H1 (cell line): Measurements from ENCODE around the gene IL18RAP. TPM values are rescaled to one million over a fixed set of nuclear protein-coding genes. Genes with fewer than 3 reads are reported as not detected.

ENCODE experiments used
- CTCF ChIA-PET: fragments of 300-600 bp; sonication (Branson Sonifier 250); formaldehyde crosslinking; loops from one replicate; lab custom pipeline; 2021; ENCODE audit not compliant: partially characterized antibody; lab: Charles Lee
- POLR2A ChIA-PET: fragments of 300-600 bp; sonication (Branson Sonifier 250); formaldehyde crosslinking; loops from one replicate; lab custom pipeline; 2021; ENCODE audit warnings: inconsistent platforms; ENCODE audit not compliant: partially characterized antibody; lab: Charles Lee
- DNase-seq, 2 experiments: peaks; one replicate each; pipeline versions ENCODE4 v3.0.0 to v3.0.0-alpha.2; 2010 to 2022; ENCODE audit warnings: low spot score in 2 of 2, low read depth in 1 of 2, mixed read lengths in 1 of 2
- FAIRE-seq: peaks from 2 replicates; lab custom pipeline; 2011; peaks lifted over from hg19 to GRCh38; lab: Jason Lieb, UNC
- H2AFZ ChIP-seq: 2 replicates; pipeline ENCODE4 v1.8.1; 2012; ENCODE audit warnings: low read length, inconsistent platforms
- H2AK5ac ChIP-seq: 2 replicates; pipeline ENCODE4 v1.6.1; 2013; ENCODE audit warnings: low read depth, low read length
- H2BK120ac ChIP-seq: replicated peaks from 2 replicates; pipeline ENCODE3; 2013; ENCODE audit warnings: low read depth, low read length, inconsistent platforms
- H2BK12ac ChIP-seq: 2 replicates; pipeline ENCODE4 v1.6.1; 2013; ENCODE audit warnings: low read depth, low read length
- H2BK15ac ChIP-seq: 2 replicates; pipeline ENCODE4 v1.6.1; 2013; ENCODE audit warnings: low read length
- H2BK20ac ChIP-seq: 2 replicates; pipeline ENCODE4 v1.6.1; 2013; ENCODE audit warnings: low read length
- H2BK5ac ChIP-seq: 2 replicates; pipeline ENCODE4 v1.6.1; 2013; ENCODE audit warnings: low read depth, low read length
- H3K14ac ChIP-seq: 2 replicates; pipeline ENCODE4 v1.6.1; 2013; ENCODE audit warnings: inconsistent platforms; ENCODE audit not compliant: insufficient read length
- H3K18ac ChIP-seq: 2 replicates; pipeline ENCODE4 v1.6.1; 2013; ENCODE audit warnings: low read length; ENCODE audit errors: extremely low read depth
- H3K23ac ChIP-seq: 2 replicates; pipeline ENCODE4 v1.6.1; 2013; ENCODE audit warnings: inconsistent platforms; ENCODE audit not compliant: insufficient read length
- H3K23me2 ChIP-seq: 2 replicates; pipeline ENCODE4 v1.6.1; 2013; ENCODE audit warnings: low read depth, low read length
- H3K27ac ChIP-seq: 2 replicates; pipeline ENCODE4 v1.6.1; 2011; ENCODE audit warnings: low read depth, low read length, inconsistent platforms
- H3K27me3 ChIP-seq, 4 experiments: replicated peaks in 1 of 4; 1 replicate in 1 of 4; 2 replicates in 3 of 4; pipeline versions ENCODE4 v1.6.1 to v1.8.1; 2011 to 2013; ENCODE audit warnings: low read length in 3 of 4, mild to moderate bottlenecking in 3 of 4, inconsistent platforms in 2 of 4, mixed read lengths in 2 of 4, moderate library complexity in 1 of 4; ENCODE audit not compliant: control insufficient read depth in 3 of 4, insufficient read depth in 3 of 4; ENCODE audit errors: extremely low read depth in 1 of 4
- H3K36me3 ChIP-seq, 4 experiments: 2 replicates each; pipeline versions ENCODE4 v1.6.1 to v1.8.1; 2011 to 2013; ENCODE audit warnings: mild to moderate bottlenecking in 4 of 4, low read length in 3 of 4, moderate library complexity in 2 of 4, control low read depth in 1 of 4, inconsistent platforms in 1 of 4; ENCODE audit not compliant: insufficient read depth in 4 of 4, control insufficient read depth in 2 of 4
- H3K4ac ChIP-seq: replicated peaks from 2 replicates; pipeline ENCODE3; 2013; ENCODE audit warnings: low read length, low read depth, mixed read lengths, inconsistent platforms; ENCODE audit not compliant: insufficient read length
- H3K4me1 ChIP-seq, 4 experiments: replicated peaks in 1 of 4; 1 replicate in 1 of 4; 2 replicates in 3 of 4; pipeline versions ENCODE4 v1.6.1 to v1.8.1; 2011 to 2013; ENCODE audit warnings: low read length in 3 of 4, inconsistent platforms in 2 of 4, mixed read lengths in 1 of 4; ENCODE audit not compliant: insufficient read depth in 4 of 4, control insufficient read depth in 3 of 4
- H3K4me2 ChIP-seq, 2 experiments: 2 replicates each; pipeline versions ENCODE4 v1.6.1 to v1.8.1; 2011 to 2013; ENCODE audit warnings: low read depth in 2 of 2, low read length in 2 of 2, control low read depth in 1 of 2, inconsistent platforms in 1 of 2, mild to moderate bottlenecking in 1 of 2; ENCODE audit not compliant: insufficient read depth in 1 of 2
- H3K4me3 ChIP-seq, 4 experiments: fragments of 200-600, 300-600 bp in 1 of 4; sonication (generic), shearing (Covaris generic), sonication (Bioruptor Twin) in 1 of 4; 2 replicates each; pipeline versions ENCODE4 v1.5.1 to v1.8.1; 2011 to 2016; ENCODE audit warnings: low read length in 4 of 4, low read depth in 3 of 4, control low read depth in 2 of 4, inconsistent platforms in 2 of 4, mild to moderate bottlenecking in 2 of 4, mixed read lengths in 1 of 4, moderate library complexity in 1 of 4; ENCODE audit not compliant: insufficient read depth in 2 of 4; ENCODE audit errors: extremely low read depth in 1 of 4
- H3K56ac ChIP-seq: replicated peaks from 2 replicates; pipeline ENCODE3; 2013; ENCODE audit warnings: low read depth, mild to moderate bottlenecking, mixed read lengths, low read length, inconsistent platforms; ENCODE audit not compliant: insufficient read length
- H3K79me1 ChIP-seq: 2 replicates; pipeline ENCODE4 v1.6.1; 2013; ENCODE audit warnings: low read depth, low read length, control low read depth
- H3K79me2 ChIP-seq, 2 experiments: 2 replicates each; pipeline versions ENCODE4 v1.6.1 to v1.8.1; 2012 to 2013; ENCODE audit warnings: low read length in 2 of 2, mild to moderate bottlenecking in 2 of 2, inconsistent platforms in 1 of 2; ENCODE audit not compliant: insufficient read depth in 2 of 2, control insufficient read depth in 1 of 2
- H3K9ac ChIP-seq, 4 experiments: replicated peaks in 1 of 4; 1 replicate in 1 of 4; 2 replicates in 3 of 4; pipeline versions ENCODE4 v1.6.1 to v1.8.1; 2011 to 2013; ENCODE audit warnings: low read depth in 3 of 4, low read length in 3 of 4, control low read depth in 2 of 4, mild to moderate bottlenecking in 2 of 4, moderate library complexity in 2 of 4, inconsistent platforms in 1 of 4; ENCODE audit errors: extremely low read depth in 1 of 4
- H3K9me3 ChIP-seq, 2 experiments: 2 replicates each; pipeline versions ENCODE4 v1.6.1 to v1.8.1; 2012 to 2013; ENCODE audit warnings: mild to moderate bottlenecking in 2 of 2, moderate library complexity in 2 of 2, control low read depth in 1 of 2, inconsistent platforms in 1 of 2, low read depth in 1 of 2, low read length in 1 of 2, mixed read lengths in 1 of 2; ENCODE audit not compliant: insufficient read depth in 2 of 2
- H4K20me1 ChIP-seq, 2 experiments: replicated peaks in 1 of 2; 2 replicates each; pipeline versions ENCODE3 to v1.8.1; 2011 to 2013; ENCODE audit warnings: inconsistent platforms in 2 of 2, low read length in 2 of 2, mild to moderate bottlenecking in 1 of 2; ENCODE audit not compliant: insufficient read depth in 2 of 2, control insufficient read depth in 1 of 2
- H4K5ac ChIP-seq: 2 replicates; pipeline ENCODE4 v1.6.1; 2013; ENCODE audit warnings: low read length, low read depth, mixed read lengths, inconsistent platforms; ENCODE audit not compliant: insufficient read length
- H4K8ac ChIP-seq: 2 replicates; pipeline ENCODE4 v1.8.0; 2013; ENCODE audit warnings: mild to moderate bottlenecking, moderate library complexity, low read length, inconsistent platforms; ENCODE audit not compliant: insufficient read depth; ENCODE audit errors: extremely low read depth
- H4K91ac ChIP-seq: replicated peaks from 2 replicates; pipeline ENCODE3; 2013; ENCODE audit warnings: low read length, mixed read lengths, inconsistent platforms; ENCODE audit not compliant: insufficient read length
- MAFK ChIP-seq: IDR thresholded peaks from 2 replicates; pipeline ENCODE4 v1.6.1; 2012; ENCODE audit warnings: low read depth, mild to moderate bottlenecking, improper control_type of control experiment, low read length
- POLR2A ChIP-seq, 2 experiments: IDR thresholded peaks; 1 replicate in 1 of 2; 2 replicates in 1 of 2; pipeline ENCODE4 v1.6.1; 2011; ENCODE audit warnings: low read depth in 2 of 2, low read length in 2 of 2, mild to moderate bottlenecking in 2 of 2; ENCODE audit errors: control extremely low read depth in 1 of 2
- WGBS, 2 experiments: shearing (Covaris generic) in 1 of 2; methylation state at CpG; one replicate each; pipeline versions ENCODE4 v1.1.6 to v1.1.7; 2013 to 2015; ENCODE audit warnings: low lambda C conversion rate in 2 of 2, mixed read lengths in 2 of 2, inconsistent platforms in 1 of 2, low coverage in 1 of 2, missing lambda C conversion rate in 1 of 2; ENCODE audit not compliant: insufficient replicate concordance in 2 of 2, insufficient coverage in 1 of 2, insufficient read length in 1 of 2; ENCODE audit errors: extremely low coverage in 1 of 2, missing lambda C conversion rate in 1 of 2; 5-methylcytosine and 5-hydroxymethylcytosine counted together
- polyA plus RNA-seq, 7 experiments: library from polyadenylated mRNA; depleted of rRNA in 3 of 7; stranded (reverse) in 5 of 7; unstranded in 2 of 7; fragments of >200 nt in 5 of 7; fragments of 200-250 nt in 2 of 7; gene quantifications; 1 replicate in 5 of 7; 2 replicates in 1 of 7; 4 replicates in 1 of 7; pipeline versions ENCODE4 v1.2.1 to v1.2.3, GENCODE V29; 2011 to 2013; ENCODE audit warnings: missing spikeins in 2 of 7, mixed read lengths in 2 of 7
- total RNA-seq: library from RNA; stranded (reverse); fragmentation: NEBNext Ultra II Directional; extraction: Animal tissue kit (Norgen Biotek cat#: 25700); gene quantifications from 2 replicates; pipeline ENCODE4 v1.2.1, GENCODE V29; 2021

IL18RAP gene
- total and polyA plus RNA-seq, 2 of the 8 experiments (the other 6 are each of a cell fraction or from before 2014, with no cell fraction given): not detected

DNA sequence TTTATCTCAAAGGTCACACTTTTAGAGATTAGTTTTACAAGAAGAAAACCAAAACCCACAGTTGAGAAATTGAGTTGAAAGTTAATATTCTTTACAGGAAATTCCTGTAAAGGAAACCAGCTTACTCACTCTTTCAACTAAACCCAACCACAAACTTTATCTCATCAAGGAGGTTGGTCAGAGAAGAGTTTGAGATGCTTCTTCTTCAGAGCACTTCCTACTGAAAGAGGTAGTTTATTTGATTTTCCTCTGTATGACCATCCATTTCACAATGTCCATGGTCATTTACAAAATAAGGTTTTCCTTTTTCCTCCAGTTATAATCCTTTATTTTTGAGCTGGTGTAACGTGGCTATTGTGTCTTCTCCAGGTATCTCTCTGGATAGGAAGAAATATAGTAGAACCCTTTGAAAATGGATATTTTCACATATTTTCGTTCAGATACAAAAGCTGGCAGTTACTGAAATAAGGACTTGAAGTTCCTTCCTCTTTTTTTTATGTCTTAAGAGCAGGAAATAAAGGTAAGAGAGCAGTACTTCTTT, 4.5 kb upstream of the IL18RAP start:
- no peak for FAIRE-seq
- H3K56ac ChIP-seq: no peak overlapping the region
- TF ChIP-seq POLR2A (IDR thresholded peaks at IDR 0.05; ENCODE audit: control extremely low read depth in 1 of 2, low read depth in 2 of 2, low read length in 2 of 2) (no peak), MAFK (no peak)
- TF ChIP-seq, all 59 proteins: peak for 0
- no peak overlapping the region for H2AK5ac ChIP-seq
- no peaks in the 10 kb centered on the region for H3K79me1 ChIP-seq
- H4K20me1 ChIP-seq: no peaks in the 10 kb centered on the region
- ChIA-PET CTCF (no interaction called here), POLR2A (no interaction called here)
- no peak overlapping the region for H2BK5ac ChIP-seq
- H4K91ac ChIP-seq: no peak overlapping the region
- DNase-seq: no peak
- peaks cover 4 to 6% of the 10 kb centered on the region in 2 experiments; a peak in 1 of 4 replicates for H3K9me3 ChIP-seq
- H4K5ac ChIP-seq: no peak overlapping the region
- no peaks in the 10 kb centered on the region for H3K27me3 ChIP-seq
- WGBS, 2 experiments: 79% methylated on average over 2 of the region's 2 CpGs; no CpG with 5 or more reads in 1 of the 2 experiments
- no peak overlapping the region for H3K4me2 ChIP-seq
- H4K8ac ChIP-seq: no peak overlapping the region
- H3K23me2 ChIP-seq: no peaks in the 10 kb centered on the region
- no peak overlapping the region for H3K4ac ChIP-seq
- H2AFZ ChIP-seq: no peak overlapping the region
- H3K27ac ChIP-seq: no peak overlapping the region
- no peaks in the 10 kb centered on the region for H3K36me3 ChIP-seq
- no peak overlapping the region for H2BK120ac ChIP-seq
- no peaks in the 10 kb centered on the region for H3K79me2 ChIP-seq
- no peak overlapping the region for H3K4me3 ChIP-seq
- H3K18ac ChIP-seq: no peak overlapping the region
- no peak overlapping the region for H3K23ac ChIP-seq
- no peak overlapping the region for H3K9ac ChIP-seq
- no peak overlapping the region for H2BK15ac ChIP-seq
- H2BK12ac ChIP-seq: no peak overlapping the region
- no peak overlapping the region for H2BK20ac ChIP-seq
- H3K4me1 ChIP-seq: no peaks in the 10 kb centered on the region
- H3K14ac ChIP-seq: no peak overlapping the region
